Forelimb muscle (tissue), 1 donor: ENCODE measurements around the gene METTL17. TPM values are rescaled to one million over a fixed set of nuclear protein-coding genes. Genes with fewer than 3 reads are reported as not detected.
"Not testable (repeated sequence)": the region's sequence is repeated elsewhere in the genome, so short reads cannot be mapped to it uniquely, and the experiment has no call there.

Experiments
- DNase-seq: peaks from one replicate; pipeline ENCODE4 v3.0.0-alpha.2; 2013; ENCODE audit warnings: low read depth
- polyA plus RNA-seq: library from polyadenylated mRNA; unstranded; fragments of 120-200 nt; gene quantifications from one replicate; pipeline ENCODE4 v1.2.1, GENCODE V29; 2013; ENCODE audit not compliant: insufficient read length

The METTL17 gene
- polyA plus RNA-seq, 1 donor, result 47.6 TPM

GRCh38 chr14:20996521-20996920 lies 6.7 kb downstream of the METTL17 start:
- DNase-seq, result no peak

- no peak for DNase-seq
Measured at GRCh38 chr14:20997115-20997514, 7.3 kb downstream of the METTL17 start.

- no peak for DNase-seq
Measured at GRCh38 chr14:20997564-20997963, 7.8 kb downstream of the METTL17 start.

GRCh38 chr14:20998139-20998538 lies 8.4 kb downstream of the METTL17 start:
- no peak for DNase-seq

- DNase-seq, result no peak
Measured at GRCh38 chr14:20998674-20999366, 9.0 kb downstream of the METTL17 start, which contains the start of gene SLC39A2. SLC39A2 (plus strand) TSS chr14:20999293; CDS start chr14:20999447, 154 bp downstream.

GRCh38 chr14:20999591-20999990 lies 9.8 kb downstream of the METTL17 start:
- no peak for DNase-seq

- DNase-seq, result no peak
Measured at GRCh38 chr14:21001218-21001617, 11.4 kb downstream of the METTL17 start.

- no peak for DNase-seq
Measured at GRCh38 chr14:21003788-21004346, 14.1 kb downstream of the METTL17 start.

- not testable (repeated sequence) for DNase-seq
Measured at GRCh38 chr14:21009721-21010120, 19.9 kb downstream of the METTL17 start.

- no peak for DNase-seq
Measured at GRCh38 chr14:21011136-21011535, 21.4 kb downstream of the METTL17 start.

- DNase-seq, result peak; percentile 70
Measured at GRCh38 chr14:21014761-21015190, 25.0 kb downstream of the METTL17 start.

- DNase-seq, result no peak
Measured at GRCh38 chr14:21015312-21015711, 25.5 kb downstream of the METTL17 start.

GRCh38 chr14:21016413-21017190 lies 26.8 kb downstream of the METTL17 start:
- DNase-seq, result no peak

GRCh38 chr14:21017528-21018245 lies 27.9 kb downstream of the METTL17 start:
- no peak for DNase-seq

GRCh38 chr14:21018286-21018685 lies 28.5 kb downstream of the METTL17 start:
- no peak for DNase-seq

- DNase-seq, result no peak
Measured at GRCh38 chr14:21018781-21019180, 29.0 kb downstream of the METTL17 start.

GRCh38 chr14:21019366-21019765 lies 29.6 kb downstream of the METTL17 start:
- DNase-seq, result no peak

GRCh38 chr14:21020977-21021545 lies 31.3 kb downstream of the METTL17 start:
- no peak for DNase-seq

- no peak for DNase-seq
Measured at GRCh38 chr14:21022686-21023085, 32.9 kb downstream of the METTL17 start.

- DNase-seq, result no peak
Measured at GRCh38 chr14:21023174-21023573, 33.4 kb downstream of the METTL17 start.

GRCh38 chr14:21023817-21024584 lies 34.2 kb downstream of the METTL17 start:
- no peak for DNase-seq
